NCI-H1436 treated with DMSO at 0.1 percent for 48 hours (cell line): ENCODE results near the gene FNDC10.

Experiments used
- DNase-seq: peaks from one replicate; lab custom pipeline; 2025; lab: John Stamatoyannopoulos, UW

Gene FNDC10

GRCh38 chr1:1627829-1628753, 28.2 kb upstream of the FNDC10 start:
- no peak for DNase-seq

GRCh38 chr1:1627261-1627828, 27.4 kb upstream of the FNDC10 start:
- no peak for DNase-seq

- DNase-seq = no peak
Observed at GRCh38 chr1:1626207-1627141, 26.5 kb upstream of the FNDC10 start.

GRCh38 chr1:1625824-1626206, 25.9 kb upstream of the FNDC10 start:
- no peak for DNase-seq

GRCh38 chr1:1625404-1625775, 25.5 kb upstream of the FNDC10 start:
- DNase-seq = no peak

DNA sequence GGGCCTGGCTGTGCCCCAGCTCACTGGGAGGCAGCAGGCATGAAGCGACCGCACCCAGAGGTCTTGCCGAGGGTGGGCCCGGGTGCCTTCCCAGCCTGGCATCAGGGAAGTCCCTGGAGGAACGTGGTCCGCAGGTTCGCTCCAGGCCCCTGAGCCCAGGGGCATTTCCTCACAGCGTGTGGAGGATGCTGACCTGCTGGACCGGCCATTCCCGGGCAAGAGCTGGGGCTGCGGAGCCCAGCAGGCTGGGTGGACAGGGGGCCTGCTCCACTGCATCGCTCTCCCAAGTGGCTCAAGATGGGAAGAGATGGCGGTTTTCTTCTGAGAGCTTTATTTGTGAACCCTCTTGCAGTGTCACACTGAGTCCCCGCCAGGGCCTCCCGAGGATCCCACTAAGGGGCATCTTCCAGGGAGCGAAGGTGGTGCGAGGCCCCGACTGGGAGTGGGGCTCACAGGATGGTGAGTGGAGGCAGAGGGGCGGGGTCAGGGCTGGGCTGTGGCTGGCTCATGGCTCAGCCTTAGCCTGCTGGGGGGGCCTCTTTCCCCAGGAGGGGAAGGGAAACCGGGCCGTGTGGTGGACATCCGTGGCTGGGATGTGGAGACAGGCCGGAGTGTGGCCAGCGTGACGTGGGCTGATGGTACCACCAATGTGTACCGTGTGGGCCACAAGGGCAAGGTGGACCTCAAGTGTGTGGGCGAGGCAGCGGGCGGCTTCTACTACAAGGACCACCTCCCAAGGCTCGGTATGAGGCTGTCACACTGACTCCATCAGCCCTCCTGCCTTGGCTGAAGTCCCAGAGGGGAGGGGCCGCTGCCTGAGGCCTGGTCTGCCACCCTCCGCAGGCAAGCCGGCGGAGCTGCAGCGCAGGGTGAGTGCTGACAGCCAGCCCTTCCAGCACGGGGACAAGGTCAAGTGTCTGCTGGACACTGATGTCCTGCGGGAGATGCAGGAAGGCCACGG, 24.8 kb upstream of the FNDC10 start:
- DNase-seq = no peak

DNA sequence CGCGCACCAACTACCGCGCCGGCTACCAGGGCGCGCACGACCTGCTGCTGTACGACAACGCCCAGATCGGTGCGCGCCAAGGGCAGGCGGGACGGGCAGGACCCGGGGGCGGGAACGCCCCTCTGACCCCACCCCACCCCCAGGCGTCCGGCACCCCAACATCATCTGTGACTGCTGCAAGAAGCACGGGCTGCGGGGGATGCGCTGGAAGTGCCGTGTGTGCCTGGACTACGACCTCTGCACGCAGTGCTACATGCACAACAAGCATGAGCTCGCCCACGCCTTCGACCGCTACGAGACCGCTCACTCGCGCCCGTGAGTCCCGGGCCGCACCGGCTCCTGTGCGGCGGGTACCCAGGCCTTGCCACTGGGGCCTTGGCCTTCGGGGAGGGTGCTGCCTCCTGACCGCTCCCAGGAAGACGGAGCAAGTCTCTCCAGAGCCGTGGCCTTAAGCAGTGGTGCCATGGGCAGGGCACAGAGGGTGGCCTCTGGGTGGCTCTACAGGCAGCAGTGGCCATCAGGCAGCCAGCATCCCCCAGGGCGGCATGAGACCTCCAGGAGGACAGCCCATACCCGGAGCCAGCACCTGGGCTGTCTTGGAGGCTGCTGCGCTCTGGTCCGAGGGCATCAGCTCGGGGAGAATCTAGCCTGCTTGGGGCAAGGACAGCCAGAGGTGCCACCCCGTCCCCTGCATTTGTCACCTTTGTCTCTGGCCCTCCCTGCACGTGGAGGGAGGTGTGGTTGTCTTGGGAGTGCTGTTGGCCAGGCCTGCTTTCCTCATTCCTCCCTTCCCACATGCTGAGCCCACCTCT, 23.9 kb upstream of the FNDC10 start:
- no peak for DNase-seq

DNA sequence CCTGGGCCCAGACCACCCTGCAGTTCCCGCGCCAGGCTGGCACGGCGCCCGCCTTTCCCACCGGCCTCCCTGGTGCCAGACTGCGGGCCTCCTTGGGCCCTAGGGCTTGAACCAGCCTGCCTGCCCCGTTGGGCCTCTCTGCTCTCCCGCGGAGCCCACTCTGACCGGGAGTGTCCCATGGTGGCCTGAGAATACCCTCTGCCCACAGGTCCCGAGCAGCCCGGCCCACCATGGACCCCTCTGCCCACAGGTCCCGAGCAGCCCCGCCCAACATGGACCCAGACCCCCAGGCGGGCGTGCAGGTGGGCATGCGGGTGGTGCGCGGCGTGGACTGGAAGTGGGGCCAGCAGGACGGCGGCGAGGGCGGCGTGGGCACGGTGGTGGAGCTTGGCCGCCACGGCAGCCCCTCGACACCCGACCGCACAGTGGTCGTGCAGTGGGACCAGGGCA, 23.3 kb upstream of the FNDC10 start:
- DNase-seq = no peak

DNA sequence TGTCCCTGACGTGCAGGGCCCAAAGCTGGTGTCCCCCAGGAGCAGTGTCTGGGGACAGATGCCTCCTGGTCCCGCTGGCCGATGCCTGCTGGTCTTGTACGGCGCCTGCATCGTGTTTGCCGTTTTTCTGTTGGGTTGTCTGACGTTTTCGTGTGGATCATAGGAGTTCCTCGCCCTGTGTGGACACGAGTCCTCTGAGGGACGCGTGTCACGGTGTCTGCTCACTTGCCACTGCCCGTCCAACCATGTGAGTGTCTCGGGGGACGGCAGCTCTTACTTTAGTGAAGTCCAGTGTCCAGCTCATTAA, 22.8 kb upstream of the FNDC10 start:
- DNase-seq = no peak

- no peak for DNase-seq
Observed at GRCh38 chr1:1622010-1622787, 22.3 kb upstream of the FNDC10 start.

GRCh38 chr1:1621173-1622009, 21.5 kb upstream of the FNDC10 start:
- DNase-seq = no peak

DNA sequence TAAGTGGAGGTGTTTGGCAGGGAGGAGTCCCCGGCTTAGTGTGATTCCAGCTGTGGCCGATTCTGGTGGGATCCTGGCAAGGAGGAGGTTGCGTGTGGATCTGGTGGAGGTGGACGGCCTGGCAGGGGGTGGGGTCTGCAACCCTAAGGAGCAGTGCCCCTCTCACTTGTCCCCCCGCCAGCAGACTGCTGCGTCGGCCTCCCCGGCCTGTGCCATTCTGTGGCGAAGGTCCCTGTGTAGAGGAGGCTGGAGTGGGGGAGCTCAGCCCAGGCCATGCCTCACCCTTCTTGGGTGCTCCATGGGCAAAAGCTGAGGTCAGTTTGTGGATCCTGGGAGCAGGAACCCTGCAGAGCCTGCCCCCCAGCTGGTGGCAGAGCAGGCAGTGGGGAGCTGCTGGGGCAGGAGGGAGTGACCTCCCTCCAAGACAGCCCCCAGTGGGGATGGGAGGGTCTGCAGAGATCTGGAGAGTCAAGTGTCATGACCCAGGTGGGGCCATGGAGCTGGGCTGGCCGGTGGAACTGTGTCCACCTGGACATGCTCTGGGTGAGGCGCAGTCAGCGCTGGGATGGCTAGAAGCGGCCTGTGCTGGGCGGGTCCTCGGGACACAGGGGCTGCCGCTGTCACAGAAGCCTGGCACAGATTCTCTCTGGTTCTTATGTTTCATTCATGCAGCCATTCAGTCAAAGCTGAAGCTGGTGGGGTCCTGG, 20.7 kb upstream of the FNDC10 start:
- DNase-seq = no peak

- DNase-seq = no peak
Observed at GRCh38 chr1:1619917-1620361, 20.0 kb upstream of the FNDC10 start.

DNA sequence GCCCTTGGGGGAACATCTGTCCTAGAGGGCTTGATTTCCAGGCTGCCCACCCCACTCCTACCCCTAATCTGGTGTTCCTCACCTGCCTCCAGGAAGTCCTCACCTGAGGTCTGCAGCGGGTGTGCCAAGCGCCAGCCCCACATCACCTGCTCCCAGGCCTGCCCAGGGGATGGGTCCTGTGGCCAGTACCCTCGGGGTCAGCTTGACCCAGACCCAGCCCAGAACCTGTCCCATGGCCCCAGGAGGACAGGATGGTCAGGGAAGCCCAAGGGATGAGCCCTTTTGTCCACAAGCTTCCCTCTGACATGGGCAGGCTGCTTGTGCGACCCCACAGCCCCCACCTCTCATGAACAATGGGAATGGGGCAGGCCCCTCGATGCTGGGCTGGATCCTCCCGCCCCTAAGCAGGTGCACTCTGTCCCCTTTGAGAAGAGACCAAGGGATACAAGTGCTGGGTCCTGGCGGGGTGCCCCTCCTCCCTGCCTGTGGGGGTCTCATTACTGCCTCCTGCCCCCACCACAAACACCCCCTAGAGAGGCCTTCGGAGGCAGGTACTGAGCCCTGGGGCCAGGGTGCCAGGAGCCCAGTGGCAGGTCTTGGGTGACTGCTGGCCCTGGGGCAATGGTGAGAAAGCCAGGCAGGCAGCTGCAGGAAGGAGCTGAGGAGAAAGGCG, 18.6 kb upstream of the FNDC10 start:
- no peak for DNase-seq

- DNase-seq = no peak
Observed at GRCh38 chr1:1617925-1618324, 18.0 kb upstream of the FNDC10 start.

DNA sequence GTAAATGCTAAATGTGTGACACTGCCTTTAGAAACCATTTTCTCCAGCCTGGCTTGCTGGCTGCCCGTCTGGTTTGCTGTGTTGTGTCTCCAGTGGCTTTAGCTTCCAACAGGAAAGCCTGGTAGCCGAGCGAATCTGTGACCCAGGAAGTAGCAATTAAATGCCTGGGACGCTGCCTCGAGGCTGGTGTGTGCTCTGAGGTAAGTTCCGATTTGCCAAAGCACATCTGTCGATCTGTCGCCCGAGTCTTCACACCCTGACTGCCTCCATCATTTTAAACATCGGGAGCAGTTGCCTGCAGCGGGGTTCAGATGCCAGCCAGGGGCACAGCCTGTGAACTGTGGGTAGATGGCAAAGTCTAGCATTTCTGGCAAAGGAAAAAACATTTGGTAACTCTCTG, 17.6 kb upstream of the FNDC10 start:
- no peak for DNase-seq

- no peak for DNase-seq
Observed at GRCh38 chr1:1616838-1617237, 16.9 kb upstream of the FNDC10 start.
